IPS-20b (cell line): ENCODE results near the gene SCNN1G.

ENCODE experiments used
- H3K27ac ChIP-seq: one replicate; pipeline ENCODE4 v1.5.1; 2013; ENCODE audit warnings: low read length
- H3K27me3 ChIP-seq: 2 replicates; pipeline ENCODE4 v1.6.1; 2013; ENCODE audit warnings: mild to moderate bottlenecking, low read length, inconsistent platforms; ENCODE audit not compliant: insufficient read depth
- H3K36me3 ChIP-seq: 2 replicates; pipeline ENCODE4 v1.6.1; 2013; ENCODE audit warnings: low read depth, mild to moderate bottlenecking, inconsistent platforms, low read length, moderate library complexity; ENCODE audit not compliant: insufficient read depth
- H3K4me1 ChIP-seq: 2 replicates; pipeline ENCODE4 v1.6.1; 2013; ENCODE audit warnings: mild to moderate bottlenecking, control low read depth, inconsistent platforms, low read length, moderate library complexity; ENCODE audit not compliant: insufficient read depth
- H3K4me3 ChIP-seq: 2 replicates; pipeline ENCODE4 v1.5.1; 2013; ENCODE audit warnings: mild to moderate bottlenecking, low read length, inconsistent platforms
- H3K9ac ChIP-seq: 2 replicates; pipeline ENCODE4 v1.6.1; 2013; ENCODE audit warnings: low read depth, mild to moderate bottlenecking, inconsistent platforms, low read length, moderate library complexity
- H3K9me3 ChIP-seq: 2 replicates; pipeline ENCODE4 v1.6.1; 2013; ENCODE audit warnings: mild to moderate bottlenecking, low read depth, low read length, inconsistent platforms; ENCODE audit not compliant: insufficient read depth

SCNN1G gene

GRCh38 chr16:23207485-23207884 is 24.9 kb downstream of the SCNN1G start:
- Histone ChIP-seq H3K36me3 (no peaks in the 10 kb centered on the region), H3K4me3 (no peak overlapping the region), H3K9ac (no peak overlapping the region), H3K4me1 (peaks cover 2% of the 10 kb centered on the region; the same call in 1 of the 2 replicates), H3K9me3 (no peaks in the 10 kb centered on the region), H3K27ac (no peak overlapping the region), H3K27me3 (no peaks in the 10 kb centered on the region)

GRCh38 chr16:23209606-23210005 is 27.1 kb downstream of the SCNN1G start:
- Histone ChIP-seq H3K4me1 (0 out of 2 replicates have a peak, but pooled peaks cover 2% of the 10 kb centered on the region), H3K36me3 (no peaks in the 10 kb centered on the region), H3K27me3 (no peaks in the 10 kb centered on the region), H3K27ac (no peak overlapping the region), H3K4me3 (no peak overlapping the region), H3K9me3 (no peaks in the 10 kb centered on the region), H3K9ac (no peak overlapping the region)

GRCh38 chr16:23213831-23214230 is 31.3 kb downstream of the SCNN1G start:
- Histone ChIP-seq H3K36me3 (no peaks in the 10 kb centered on the region), H3K27me3 (no peaks in the 10 kb centered on the region), H3K4me3 (no peak overlapping the region), H3K27ac (no peak overlapping the region), H3K9ac (no peak overlapping the region), H3K4me1 (no peaks in the 10 kb centered on the region), H3K9me3 (no peaks in the 10 kb centered on the region)

- H3K27me3 ChIP-seq = no peaks in the 10 kb centered on the region
- H3K9ac ChIP-seq = no peak overlapping the region
- no peak overlapping the region for H3K4me3 ChIP-seq
- H3K27ac ChIP-seq = no peak overlapping the region
- no peaks in the 10 kb centered on the region for H3K9me3 ChIP-seq
- H3K36me3 ChIP-seq = no peaks in the 10 kb centered on the region
- no peaks in the 10 kb centered on the region for H3K4me1 ChIP-seq
Measured at GRCh38 chr16:23214796-23215195, 32.3 kb downstream of the SCNN1G start.

GRCh38 chr16:23215435-23215834 is 32.9 kb downstream of the SCNN1G start:
- no peak overlapping the region for H3K27ac ChIP-seq
- H3K27me3 ChIP-seq = no peaks in the 10 kb centered on the region
- no peak overlapping the region for H3K9ac ChIP-seq
- no peaks in the 10 kb centered on the region for H3K4me1 ChIP-seq
- no peak overlapping the region for H3K4me3 ChIP-seq
- no peaks in the 10 kb centered on the region for H3K9me3 ChIP-seq
- H3K36me3 ChIP-seq = no peaks in the 10 kb centered on the region

- no peaks in the 10 kb centered on the region for H3K4me1 ChIP-seq
- H3K27me3 ChIP-seq = no peaks in the 10 kb centered on the region
- no peak overlapping the region for H3K9ac ChIP-seq
Measured at GRCh38 chr16:23216658-23217246, 34.2 kb downstream of the SCNN1G start.

GRCh38 chr16:23217646-23218045 is 35.1 kb downstream of the SCNN1G start:
- Histone ChIP-seq H3K36me3 (no peaks in the 10 kb centered on the region), H3K9me3 (no peaks in the 10 kb centered on the region), H3K4me3 (no peak overlapping the region), H3K4me1 (no peaks in the 10 kb centered on the region), H3K9ac (no peak overlapping the region), H3K27me3 (no peaks in the 10 kb centered on the region), H3K27ac (no peak overlapping the region)

More at GRCh38 chr16:23216658-23217246, 34.2 kb downstream of the SCNN1G start:
- H3K36me3 ChIP-seq = no peaks in the 10 kb centered on the region
- no peak overlapping the region for H3K4me3 ChIP-seq
- H3K9me3 ChIP-seq = no peaks in the 10 kb centered on the region
- H3K27ac ChIP-seq = no peak overlapping the region

- H3K4me1 ChIP-seq = peaks cover 14% of the 10 kb centered on the region
- no peaks in the 10 kb centered on the region for H3K9me3 ChIP-seq
- H3K36me3 ChIP-seq = no peaks in the 10 kb centered on the region
- H3K4me3 ChIP-seq = no peak overlapping the region
- H3K9ac ChIP-seq = no peak overlapping the region
- H3K27ac ChIP-seq = no peak overlapping the region
- H3K27me3 ChIP-seq = no peaks in the 10 kb centered on the region
Measured at GRCh38 chr16:23222929-23223328, 40.4 kb downstream of the SCNN1G start.

- no peak overlapping the region for H3K4me3 ChIP-seq
- no peak overlapping the region for H3K9ac ChIP-seq
- H3K27ac ChIP-seq = no peak overlapping the region
- H3K4me1 ChIP-seq = peaks cover 14% of the 10 kb centered on the region
- H3K27me3 ChIP-seq = no peaks in the 10 kb centered on the region
- no peaks in the 10 kb centered on the region for H3K36me3 ChIP-seq
- H3K9me3 ChIP-seq = no peaks in the 10 kb centered on the region
Measured at GRCh38 chr16:23223368-23223767, 40.8 kb downstream of the SCNN1G start.

- no peak overlapping the region for H3K4me3 ChIP-seq
- H3K9ac ChIP-seq = no peak overlapping the region
- H3K9me3 ChIP-seq = no peaks in the 10 kb centered on the region
- no peaks in the 10 kb centered on the region for H3K36me3 ChIP-seq
- peaks cover 14% of the 10 kb centered on the region for H3K4me1 ChIP-seq
- no peak overlapping the region for H3K27ac ChIP-seq
- H3K27me3 ChIP-seq = no peaks in the 10 kb centered on the region
Measured at GRCh38 chr16:23225109-23225508, 42.6 kb downstream of the SCNN1G start.

GRCh38 chr16:23225634-23226033 is 43.1 kb downstream of the SCNN1G start:
- H3K27me3 ChIP-seq = no peaks in the 10 kb centered on the region
- H3K9me3 ChIP-seq = no peaks in the 10 kb centered on the region
- no peak overlapping the region for H3K4me3 ChIP-seq
- no peaks in the 10 kb centered on the region for H3K36me3 ChIP-seq
- H3K4me1 ChIP-seq = peaks cover 14% of the 10 kb centered on the region
- no peak overlapping the region for H3K9ac ChIP-seq
- no peak overlapping the region for H3K27ac ChIP-seq

- no peak overlapping the region for H3K27ac ChIP-seq
- H3K9me3 ChIP-seq = no peaks in the 10 kb centered on the region
- H3K4me1 ChIP-seq = peaks cover 14% of the 10 kb centered on the region
- no peak overlapping the region for H3K4me3 ChIP-seq
- H3K9ac ChIP-seq = no peak overlapping the region
- H3K27me3 ChIP-seq = no peaks in the 10 kb centered on the region
- no peaks in the 10 kb centered on the region for H3K36me3 ChIP-seq
Measured at GRCh38 chr16:23227529-23227928, 45.0 kb downstream of the SCNN1G start.
